Lower lobe of right lung (tissue), 2 donors: ENCODE results near the gene TMEM255B. TPM values are rescaled to one million over a fixed set of nuclear protein-coding genes. Genes with fewer than 3 reads are reported as not detected.

Source experiments
- ATAC-seq, 2 donors: fragments of 200-7000 bp; cut with Tn5 transposase; one replicate each; pipeline ENCODE4 v1.9.1; 2020 to 2022; ENCODE audit warnings: mild to moderate bottlenecking in 2 of 2, moderate library complexity in 2 of 2
- DNase-seq: peaks from one replicate; pipeline ENCODE4 v3.0.0-alpha.2; 2020
- H3K27ac ChIP-seq: fragments of 200-600 bp; one replicate; pipeline ENCODE4 v1.8.0; 2022
- H3K27me3 ChIP-seq: fragments of 200-600 bp; one replicate; pipeline ENCODE4 v1.8.0; 2022; ENCODE audit warnings: low read depth
- H3K36me3 ChIP-seq: fragments of 200-600 bp; one replicate; pipeline ENCODE4 v1.8.0; 2022; ENCODE audit warnings: mild to moderate bottlenecking
- H3K4me1 ChIP-seq: fragments of 200-600 bp; one replicate; pipeline ENCODE4 v1.8.0; 2022
- H3K4me3 ChIP-seq: fragments of 200-600 bp; one replicate; pipeline ENCODE4 v1.8.0; 2022; ENCODE audit warnings: mild to moderate bottlenecking
- H3K9me3 ChIP-seq: fragments of 200-600 bp; one replicate; pipeline ENCODE4 v1.8.0; 2022
- intact Hi-C: fragments of 100-400 bp; cut with DNase I; formaldehyde crosslinking; loops from one replicate; pipeline ENCODE4 v1.11.0; 2022
- total RNA-seq: library from RNA; stranded (reverse); fragmentation: NEBNext Ultra II Directional; extraction: Animal tissue kit (Norgen Biotek cat#: 25700); gene quantifications from one replicate; pipeline ENCODE4 v1.2.1, GENCODE V29; 2021
- TF ChIP-seq, protein P1 (sequence below): fragments of 200-600 bp; IDR thresholded peaks from one replicate; pipeline ENCODE4 v1.8.0; 2022; ENCODE audit warnings: antibody characterized with exemption, mild to moderate bottlenecking
- donor health status: DM: no; HTN: yes; CAD: no; lungs with severe emphysema.

The TMEM255B gene
- total RNA-seq, 1 donor from 2014 or later = 21.5 TPM

- H3K27ac ChIP-seq = no peak overlapping the region
- H3K36me3 ChIP-seq = no peaks in the 10 kb centered on the region
- intact Hi-C loops = no loop called here
- ATAC-seq (no peak), DNase-seq (peak; percentile 33)
- H3K4me3 ChIP-seq = no peak overlapping the region
- TF ChIP-seq, protein P1, sequence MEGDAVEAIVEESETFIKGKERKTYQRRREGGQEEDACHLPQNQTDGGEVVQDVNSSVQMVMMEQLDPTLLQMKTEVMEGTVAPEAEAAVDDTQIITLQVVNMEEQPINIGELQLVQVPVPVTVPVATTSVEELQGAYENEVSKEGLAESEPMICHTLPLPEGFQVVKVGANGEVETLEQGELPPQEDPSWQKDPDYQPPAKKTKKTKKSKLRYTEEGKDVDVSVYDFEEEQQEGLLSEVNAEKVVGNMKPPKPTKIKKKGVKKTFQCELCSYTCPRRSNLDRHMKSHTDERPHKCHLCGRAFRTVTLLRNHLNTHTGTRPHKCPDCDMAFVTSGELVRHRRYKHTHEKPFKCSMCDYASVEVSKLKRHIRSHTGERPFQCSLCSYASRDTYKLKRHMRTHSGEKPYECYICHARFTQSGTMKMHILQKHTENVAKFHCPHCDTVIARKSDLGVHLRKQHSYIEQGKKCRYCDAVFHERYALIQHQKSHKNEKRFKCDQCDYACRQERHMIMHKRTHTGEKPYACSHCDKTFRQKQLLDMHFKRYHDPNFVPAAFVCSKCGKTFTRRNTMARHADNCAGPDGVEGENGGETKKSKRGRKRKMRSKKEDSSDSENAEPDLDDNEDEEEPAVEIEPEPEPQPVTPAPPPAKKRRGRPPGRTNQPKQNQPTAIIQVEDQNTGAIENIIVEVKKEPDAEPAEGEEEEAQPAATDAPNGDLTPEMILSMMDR = no peak
- no peaks in the 10 kb centered on the region for H3K27me3 ChIP-seq
- no peaks in the 10 kb centered on the region for H3K4me1 ChIP-seq
- H3K9me3 ChIP-seq = no peaks in the 10 kb centered on the region
Measured at GRCh38 chr13:113734099-113734825, 24.8 kb upstream of the TMEM255B start.

DNA sequence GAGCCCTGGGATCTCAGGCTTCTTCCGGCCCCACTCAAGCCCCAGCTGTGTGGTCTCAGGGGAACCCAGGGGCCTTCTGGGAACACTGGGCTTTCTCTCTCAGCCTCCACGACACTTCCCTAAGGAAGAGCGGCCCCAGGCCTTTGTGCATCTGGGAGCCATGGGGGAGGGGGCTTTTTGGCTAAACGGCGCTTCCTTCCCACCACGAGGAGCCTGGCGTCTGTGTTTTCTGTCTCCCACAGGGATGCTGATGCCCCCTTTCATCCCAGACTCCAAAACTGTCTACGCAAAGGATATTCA is 24.2 kb upstream of the TMEM255B start:
- H3K27ac ChIP-seq = no peak overlapping the region
- no peaks in the 10 kb centered on the region for H3K9me3 ChIP-seq
- H3K4me1 ChIP-seq = no peaks in the 10 kb centered on the region
- H3K36me3 ChIP-seq = no peaks in the 10 kb centered on the region
- TF ChIP-seq, protein P1 = no peak
- DNase-seq = no peak
- no peak for ATAC-seq
- peaks cover 5% of the 10 kb centered on the region for H3K27me3 ChIP-seq
- H3K4me3 ChIP-seq = no peak overlapping the region
- intact Hi-C loops = no loop called here

GRCh38 chr13:113735194-113735593 is 23.8 kb upstream of the TMEM255B start:
- DNase-seq (peak; percentile 23), ATAC-seq (no peak)
- Histone ChIP-seq H3K36me3 (no peaks in the 10 kb centered on the region), H3K27ac (no peak overlapping the region), H3K4me3 (no peak overlapping the region), H3K9me3 (no peaks in the 10 kb centered on the region), H3K4me1 (no peaks in the 10 kb centered on the region), H3K27me3 (peaks cover 9% of the 10 kb centered on the region)
- intact Hi-C loops = no loop called here
- TF ChIP-seq, protein P1 = no peak

- H3K36me3 ChIP-seq = no peaks in the 10 kb centered on the region
- intact Hi-C loops = no loop called here
- H3K27me3 ChIP-seq = peaks cover 10% of the 10 kb centered on the region
- ATAC-seq (no peak), DNase-seq (peak; percentile 23)
- no peaks in the 10 kb centered on the region for H3K4me1 ChIP-seq
- H3K9me3 ChIP-seq = no peaks in the 10 kb centered on the region
- H3K27ac ChIP-seq = no peak overlapping the region
- no peak overlapping the region for H3K4me3 ChIP-seq
- TF ChIP-seq, protein P1 = no peak
Measured at GRCh38 chr13:113735750-113736149, 23.3 kb upstream of the TMEM255B start.

GRCh38 chr13:113736258-113736731 is 22.7 kb upstream of the TMEM255B start:
- TF ChIP-seq, protein P1 = no peak
- DNase-seq (peak; percentile 28), ATAC-seq (no peak)
- Histone ChIP-seq H3K27me3 (peaks cover 10% of the 10 kb centered on the region), H3K4me1 (no peaks in the 10 kb centered on the region), H3K36me3 (no peaks in the 10 kb centered on the region), H3K27ac (no peak overlapping the region), H3K4me3 (no peak overlapping the region), H3K9me3 (no peaks in the 10 kb centered on the region)
- intact Hi-C loops = no loop called here
